NCI-H526 treated with DMSO at 0.1 percent for 48 hours (cell line): ENCODE data around the gene RMDN3.

Experiments
- DNase-seq: peaks from one replicate; lab custom pipeline; 2025; lab: John Stamatoyannopoulos, UW

Gene RMDN3

DNA sequence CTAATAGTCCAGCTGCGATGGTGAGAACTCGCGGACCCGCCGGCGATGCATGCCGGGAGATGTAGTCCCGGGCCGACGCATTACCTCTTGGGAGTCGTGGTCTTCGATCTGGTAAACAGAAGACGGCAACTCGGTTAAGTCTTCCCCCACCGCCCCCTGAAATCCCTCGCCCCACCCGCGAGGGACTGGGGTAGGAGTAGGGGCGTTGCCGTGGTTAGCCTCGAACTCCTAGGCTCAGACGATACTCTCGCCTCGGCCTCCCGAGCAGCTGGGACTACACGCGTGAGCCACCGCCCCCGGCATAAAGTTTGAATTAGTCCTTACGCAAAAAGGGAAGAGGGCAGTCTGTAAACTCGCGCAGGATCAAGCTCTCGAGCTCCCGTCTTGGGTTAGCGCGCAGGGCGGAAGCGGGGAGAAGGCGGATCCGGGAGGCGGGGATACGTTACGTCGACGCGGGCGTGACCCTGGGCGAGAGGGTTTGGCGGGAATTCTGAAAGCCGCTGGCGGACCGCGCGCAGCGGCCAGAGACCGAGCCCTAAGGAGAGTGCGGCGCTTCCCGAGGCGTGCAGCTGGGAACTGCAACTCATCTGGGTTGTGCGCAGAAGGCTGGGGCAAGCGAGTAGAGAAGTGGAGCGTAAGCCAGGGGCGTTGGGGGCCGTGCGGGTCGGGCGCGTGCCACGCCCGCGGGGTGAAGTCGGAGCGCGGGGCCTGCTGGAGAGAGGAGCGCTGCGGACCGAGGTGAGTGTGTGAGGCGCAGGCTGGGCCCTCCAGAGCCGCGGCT is 60.2 kb downstream of the RMDN3 start, which contains the start of gene RAD51:
Gene RAD51, plus strand, starts transcription at position 487 of the 781 bp plus-strand sequence. CDS start 3,585 bp downstream, outside the sequence.
- DNase-seq, result peak; percentile 83

DNA sequence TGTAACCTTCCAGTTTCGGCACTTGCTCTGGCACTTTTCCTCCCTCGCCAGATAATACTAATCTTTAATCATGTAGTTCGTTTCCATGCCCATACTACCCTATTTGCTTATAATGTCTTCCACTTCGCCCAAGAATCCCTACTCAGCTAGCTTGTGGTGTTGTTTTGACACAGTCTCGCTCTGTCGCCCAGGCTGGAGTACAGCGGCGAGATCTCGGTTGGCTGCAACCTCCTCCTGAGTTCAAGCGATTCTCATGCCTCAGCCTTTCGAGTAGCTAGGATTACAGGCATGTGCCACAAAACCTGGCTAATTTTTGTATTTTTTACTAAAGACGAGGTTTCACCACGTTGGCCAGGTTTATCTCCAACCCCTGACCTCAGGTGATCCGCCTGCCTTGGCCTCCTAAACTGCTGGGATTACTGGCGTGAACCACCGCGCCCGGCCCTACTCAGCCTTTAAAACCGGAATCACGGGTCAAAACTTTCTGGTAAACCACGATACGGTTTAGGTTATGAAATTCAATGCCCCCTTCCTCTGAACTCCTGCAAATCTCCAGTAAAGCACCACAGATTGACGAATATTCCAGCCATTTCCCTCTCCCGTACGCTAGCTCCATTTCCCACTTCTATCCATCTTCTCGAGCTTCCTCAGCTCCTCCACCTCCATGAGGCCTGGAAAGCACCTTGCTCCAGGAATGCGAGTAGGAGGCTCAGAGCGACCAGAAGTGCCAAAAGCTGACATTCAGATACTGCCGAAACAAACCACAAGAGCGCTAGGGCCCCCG is 61.0 kb downstream of the RMDN3 start:
- no peak for DNase-seq

DNA sequence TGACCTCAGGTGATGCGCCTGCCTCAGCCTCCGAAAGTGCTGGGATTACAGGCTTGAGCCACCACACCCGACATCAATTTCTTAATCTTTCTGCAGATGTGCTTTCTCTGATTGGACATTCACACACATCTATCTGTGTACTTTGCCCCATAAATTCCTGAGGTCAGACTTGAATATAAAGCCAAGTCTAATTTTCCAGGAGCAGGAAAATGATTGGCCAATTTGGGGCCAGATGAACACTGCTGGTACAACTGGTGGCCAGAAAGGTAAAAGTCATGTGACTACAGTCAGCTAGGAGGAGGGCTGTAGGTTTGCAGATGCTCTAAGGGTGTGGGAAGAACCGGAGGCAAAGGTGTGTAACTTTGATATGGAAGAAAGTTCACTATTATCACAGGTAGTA is 63.3 kb downstream of the RMDN3 start:
- DNase-seq, result no peak

DNA sequence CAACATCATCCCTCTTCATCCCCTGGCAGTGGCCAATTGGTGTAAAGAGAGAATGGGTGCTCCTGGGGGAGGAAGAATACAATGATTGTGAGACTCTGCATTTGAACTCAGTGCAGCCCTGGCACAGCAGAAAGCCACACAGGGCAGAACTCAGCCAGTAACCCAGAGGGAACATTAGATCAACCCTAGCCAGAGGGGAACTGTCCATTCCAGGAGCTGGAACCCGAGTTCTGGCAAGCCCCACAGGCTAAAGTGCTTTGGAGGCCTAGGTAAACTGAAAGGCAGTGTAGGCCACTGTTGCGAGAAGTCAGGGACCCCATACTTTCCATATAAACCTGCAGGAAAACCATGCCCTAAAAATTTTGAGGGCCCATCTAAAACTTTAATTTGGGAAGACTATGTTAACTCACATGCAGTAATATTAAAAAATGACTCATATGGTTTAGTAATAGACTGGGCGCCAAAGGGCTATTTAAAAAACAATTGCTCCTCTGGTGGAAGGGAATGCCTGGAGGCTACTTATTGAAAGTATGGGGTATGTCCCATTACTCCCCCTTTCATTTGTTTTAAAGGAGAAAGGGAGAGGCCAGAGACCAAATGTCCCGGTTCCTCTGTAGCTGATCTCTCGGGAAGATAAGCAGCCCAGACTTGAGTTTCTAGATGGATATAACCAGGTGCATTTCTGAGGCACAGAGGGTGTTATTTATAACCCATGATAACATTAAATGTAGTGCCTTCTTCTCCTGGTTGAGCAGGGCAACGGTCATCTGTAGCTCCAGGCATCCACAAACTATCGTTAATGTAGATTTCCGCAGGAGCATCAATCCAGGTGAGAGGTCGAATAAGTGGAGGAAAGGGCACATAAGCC is 65.9 kb downstream of the RMDN3 start:
- DNase-seq, result no peak
